ENCODE results near the gene GSAP. TPM values are rescaled to one million over a fixed set of nuclear protein-coding genes. Genes with fewer than 3 reads are reported as not detected.

The GSAP gene
- total and polyA plus RNA-seq, 2 donors (not counting 1 experiment from before 2014, with no cell fraction given), result 140 to 207 TPM

- Mint-ChIP-seq H3K27me3 (no peaks in the 10 kb centered on the region), H3K4me3 (no peak overlapping the region), H3K4me1 (peaks cover 32% of the 10 kb centered on the region), H3K27ac (no peak overlapping the region), H3K9me3 (ENCODE audit: insufficient read depth) (no peaks in the 10 kb centered on the region)
- Histone ChIP-seq H3K4me1 (ENCODE audit: control insufficient read depth in 2 of 2, insufficient read depth in 2 of 2, low read length in 2 of 2) (peaks cover 7 to 16% of the 10 kb centered on the region in 2 donors), H3K27ac (ENCODE audit: low read length in 2 of 2) (no peak overlapping the region), H3K9ac (ENCODE audit: low read length) (no peak overlapping the region), H3K9me3 (ENCODE audit: control extremely low read depth in 1 of 3, control insufficient read depth in 2 of 3, insufficient read depth in 1 of 3, low read length in 2 of 3) (no peaks in the 10 kb centered on the region), H3K4me2 (replicated peaks; ENCODE audit: low read depth, low read length, poor library complexity, severe bottlenecking) (no peak overlapping the region), H3K79me2 (ENCODE audit: control insufficient read depth, insufficient read depth, low read length) (peaks cover 4% of the 10 kb centered on the region), H3K27me3 (replicated peaks in 1 of 4; ENCODE audit: control extremely low read depth in 1 of 4, control insufficient read depth in 3 of 4, insufficient read depth in 4 of 4, low read length in 3 of 4) (no peaks in the 10 kb centered on the region), H4K20me1 (ENCODE audit: control insufficient read depth, insufficient read depth, low read length, poor library complexity, severe bottlenecking) (no peaks in the 10 kb centered on the region), H3K4me3 (ENCODE audit: control extremely low read depth in 1 of 5, extremely low read depth in 1 of 5, insufficient read depth in 1 of 5, low read depth in 2 of 5, low read length in 4 of 5) (no peak overlapping the region), H2AFZ (ENCODE audit: insufficient read depth, low read depth, low read length, poor library complexity, severe bottlenecking) (no peak overlapping the region), H3K36me3 (replicated peaks in 1 of 2; ENCODE audit: control extremely low read depth in 1 of 2, control insufficient read depth in 1 of 2, extremely low read depth in 1 of 2, insufficient read depth in 2 of 2, low read length in 1 of 2) (no peaks in the 10 kb centered on the region)
- ChIA-PET CTCF (no interaction called here), POLR2A (no interaction called here)
- no peak for TF ChIP-seq EZH2 (IDR thresholded peaks at IDR 0.05; ENCODE audit: borderline replicate concordance, insufficient read depth, low read depth, low read length, poor library complexity, severe bottlenecking)
- no peak for TF ChIP-seq CTCF (IDR thresholded peaks at IDR 0.05)
- ATAC-seq (ENCODE audit: low read depth) (no peak), DNase-seq (no peak)
- intact Hi-C loops (cut with micrococcal nuclease), result no loop called here
These were observed 6.4 kb upstream of the GSAP start for GRCh38 chr7:77422500-77422899.

GRCh38 chr7:77420986-77421672 is 5.0 kb upstream of the GSAP start:
- intact Hi-C loops (cut with micrococcal nuclease), result no loop called here
- H3K4me1 ChIP-seq (ENCODE audit: control insufficient read depth in 2 of 2, insufficient read depth in 2 of 2, low read length in 2 of 2), result peaks cover 16 to 17% of the 10 kb centered on the region in 2 donors
- no peaks in the 10 kb centered on the region for H3K27me3 ChIP-seq (replicated peaks in 1 of 4; ENCODE audit: control extremely low read depth in 1 of 4, control insufficient read depth in 3 of 4, insufficient read depth in 4 of 4, low read length in 3 of 4)
- peaks cover 32% of the 10 kb centered on the region for H3K4me1 Mint-ChIP-seq
- peak overlapping the region; percentile 56 for H3K27ac Mint-ChIP-seq
- no peak overlapping the region for H3K4me3 Mint-ChIP-seq
- H3K4me3 ChIP-seq (ENCODE audit: control extremely low read depth in 1 of 5, extremely low read depth in 1 of 5, insufficient read depth in 1 of 5, low read depth in 2 of 5, low read length in 4 of 5), result no peak overlapping the region
- H3K4me2 ChIP-seq (replicated peaks; ENCODE audit: low read depth, low read length, poor library complexity, severe bottlenecking), result no peak overlapping the region
- H3K36me3 ChIP-seq (replicated peaks in 1 of 2; ENCODE audit: control extremely low read depth in 1 of 2, control insufficient read depth in 1 of 2, extremely low read depth in 1 of 2, insufficient read depth in 2 of 2, low read length in 1 of 2), result no peaks in the 10 kb centered on the region
- TF ChIP-seq CTCF (IDR thresholded peaks at IDR 0.05), result no peak
- TF ChIP-seq EZH2 (IDR thresholded peaks at IDR 0.05; ENCODE audit: borderline replicate concordance, insufficient read depth, low read depth, low read length, poor library complexity, severe bottlenecking), result no peak
- no peak overlapping the region for H3K27ac ChIP-seq (ENCODE audit: low read length in 2 of 2)
- H3K9me3 Mint-ChIP-seq (ENCODE audit: insufficient read depth), result no peaks in the 10 kb centered on the region
- H3K79me2 ChIP-seq (ENCODE audit: control insufficient read depth, insufficient read depth, low read length), result peaks cover 11% of the 10 kb centered on the region
- ChIA-PET CTCF (no interaction called here), POLR2A (no interaction called here)
- no peak for ATAC-seq (ENCODE audit: low read depth)
- WGBS (ENCODE audit: insufficient coverage), result 64% methylated on average over 3 of the region's 4 CpGs
- H3K9me3 ChIP-seq (ENCODE audit: control extremely low read depth in 1 of 3, control insufficient read depth in 2 of 3, insufficient read depth in 1 of 3, low read length in 2 of 3), result no peaks in the 10 kb centered on the region
- no peaks in the 10 kb centered on the region for H4K20me1 ChIP-seq (ENCODE audit: control insufficient read depth, insufficient read depth, low read length, poor library complexity, severe bottlenecking)
- no peak overlapping the region for H3K9ac ChIP-seq (ENCODE audit: low read length)
- DNase-seq, result no peak
- H3K27me3 Mint-ChIP-seq, result no peaks in the 10 kb centered on the region
- peak overlapping the region; percentile 25 for H2AFZ ChIP-seq (ENCODE audit: insufficient read depth, low read depth, low read length, poor library complexity, severe bottlenecking)

All from B cell (primary cell).